HUES6 (cell line): ENCODE results near the gene MB.
"Not testable (repeated sequence)": the region's sequence is repeated elsewhere in the genome, so short reads cannot be mapped to it uniquely, and the experiment has no call there.

Experiments
- H3K27ac ChIP-seq: 2 replicates; pipeline ENCODE4 v1.7.0; 2013; ENCODE audit warnings: low read depth, mild to moderate bottlenecking, low read length, inconsistent platforms
- H3K27me3 ChIP-seq: 2 replicates; pipeline ENCODE4 v1.6.1; 2013; ENCODE audit warnings: low read length; ENCODE audit not compliant: control insufficient read depth, insufficient read depth
- H3K36me3 ChIP-seq: 2 replicates; pipeline ENCODE4 v1.6.1; 2013; ENCODE audit warnings: low read length; ENCODE audit not compliant: control insufficient read depth, insufficient read depth
- H3K4me1 ChIP-seq: 2 replicates; pipeline ENCODE4 v1.6.1; 2013; ENCODE audit warnings: low read length; ENCODE audit not compliant: control insufficient read depth, insufficient read depth
- H3K4me3 ChIP-seq: 2 replicates; pipeline ENCODE4 v1.5.1; 2013; ENCODE audit warnings: low read depth, low read length
- H3K9ac ChIP-seq: one replicate; pipeline ENCODE4 v1.6.1; 2013; ENCODE audit warnings: mild to moderate bottlenecking, low read length
- H3K9me3 ChIP-seq: 2 replicates; pipeline ENCODE4 v1.6.1; 2013; ENCODE audit warnings: low read depth, low read length; ENCODE audit not compliant: control insufficient read depth, insufficient read depth

Gene MB

DNA sequence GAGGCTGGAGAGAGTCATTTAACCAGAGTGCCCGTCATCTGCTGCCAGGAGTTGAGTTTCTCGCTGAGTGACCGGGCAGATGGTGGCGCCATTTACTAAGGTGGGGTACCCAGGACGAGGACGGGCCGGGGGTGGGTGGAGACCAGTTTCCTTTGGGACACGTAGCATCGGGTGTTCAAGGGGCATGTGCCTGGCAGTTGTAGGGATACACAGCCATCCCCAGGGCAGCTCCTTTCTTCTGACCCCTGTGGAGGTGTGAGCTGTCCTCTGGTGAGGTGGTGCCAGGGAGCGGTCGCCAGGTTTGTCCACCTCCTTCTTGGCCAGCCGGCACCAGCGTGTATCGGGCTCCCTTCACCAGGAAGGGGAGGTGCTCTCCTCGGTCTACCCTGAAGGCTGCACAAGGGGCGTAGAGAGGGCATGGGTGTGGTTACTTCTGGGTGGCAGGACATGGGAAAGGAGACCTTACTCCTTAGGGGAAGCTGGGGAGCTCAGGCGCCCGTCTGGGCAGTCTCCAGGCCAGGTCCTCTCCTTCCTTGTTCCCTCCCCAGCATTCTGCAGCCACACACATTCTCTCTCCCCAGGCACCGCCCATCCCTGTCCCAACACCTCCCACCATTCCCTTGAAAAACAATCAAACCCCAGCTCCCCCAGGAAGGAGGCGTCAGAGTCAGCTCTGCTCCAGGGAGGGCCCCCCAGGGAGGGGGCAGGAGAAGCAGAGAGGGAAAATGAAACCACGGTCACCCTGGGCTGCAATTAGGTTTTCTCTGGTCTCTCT lies 10.3 kb upstream of the MB start:
- H3K27me3 ChIP-seq = no peaks in the 10 kb centered on the region
- H3K36me3 ChIP-seq = no peaks in the 10 kb centered on the region
- H3K9ac ChIP-seq = peak overlapping the region; percentile 82
- H3K27ac ChIP-seq = peak overlapping the region; percentile 21; the same call in 1 of the 2 replicates
- H3K9me3 ChIP-seq = no peaks in the 10 kb centered on the region
- H3K4me3 ChIP-seq = peak overlapping the region; percentile 71
- peaks cover 10% of the 10 kb centered on the region; the same call in 1 of the 2 replicates for H3K4me1 ChIP-seq

- no peak overlapping the region for H3K27ac ChIP-seq
- H3K4me1 ChIP-seq = peaks cover 14% of the 10 kb centered on the region
- no peaks in the 10 kb centered on the region for H3K27me3 ChIP-seq
- no peak overlapping the region for H3K9ac ChIP-seq
- H3K36me3 ChIP-seq = no peaks in the 10 kb centered on the region
- no peak overlapping the region for H3K4me3 ChIP-seq
- no peaks in the 10 kb centered on the region for H3K9me3 ChIP-seq
These were observed 8.8 kb upstream of the MB start for GRCh38 chr22:35625763-35626432.

- H3K9ac ChIP-seq = no peak overlapping the region
- no peak overlapping the region for H3K27ac ChIP-seq
- H3K4me1 ChIP-seq = peaks cover 14% of the 10 kb centered on the region
- no peak overlapping the region for H3K4me3 ChIP-seq
- H3K27me3 ChIP-seq = no peaks in the 10 kb centered on the region
- H3K36me3 ChIP-seq = no peaks in the 10 kb centered on the region
- H3K9me3 ChIP-seq = no peaks in the 10 kb centered on the region
These were observed 7.4 kb upstream of the MB start for GRCh38 chr22:35624547-35624946.

DNA sequence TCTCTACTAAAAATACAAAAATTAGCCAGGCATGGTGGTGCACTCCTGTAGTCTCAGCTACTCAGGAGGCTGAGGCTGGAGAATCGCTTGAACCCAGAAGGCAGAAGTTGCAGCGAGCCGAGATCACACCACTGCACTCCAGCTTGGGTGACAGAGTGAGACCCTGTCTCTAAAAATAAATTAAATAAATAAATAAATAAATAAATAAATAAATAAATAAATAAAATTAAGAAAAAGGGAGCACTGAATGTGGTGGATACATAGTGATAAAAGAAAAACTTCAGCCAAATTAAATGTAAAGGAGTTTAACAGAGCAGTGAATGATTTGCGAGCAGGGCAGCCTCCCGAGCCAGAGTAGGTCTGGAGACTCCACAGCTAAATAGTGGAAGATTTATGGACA lies 6.8 kb upstream of the MB start:
- not testable (repeated sequence) for H3K4me3 ChIP-seq, H3K27me3 ChIP-seq, H3K27ac ChIP-seq, H3K9me3 ChIP-seq, H3K36me3 ChIP-seq, H3K9ac ChIP-seq
- peaks cover 14% of the 10 kb centered on the region for H3K4me1 ChIP-seq

DNA sequence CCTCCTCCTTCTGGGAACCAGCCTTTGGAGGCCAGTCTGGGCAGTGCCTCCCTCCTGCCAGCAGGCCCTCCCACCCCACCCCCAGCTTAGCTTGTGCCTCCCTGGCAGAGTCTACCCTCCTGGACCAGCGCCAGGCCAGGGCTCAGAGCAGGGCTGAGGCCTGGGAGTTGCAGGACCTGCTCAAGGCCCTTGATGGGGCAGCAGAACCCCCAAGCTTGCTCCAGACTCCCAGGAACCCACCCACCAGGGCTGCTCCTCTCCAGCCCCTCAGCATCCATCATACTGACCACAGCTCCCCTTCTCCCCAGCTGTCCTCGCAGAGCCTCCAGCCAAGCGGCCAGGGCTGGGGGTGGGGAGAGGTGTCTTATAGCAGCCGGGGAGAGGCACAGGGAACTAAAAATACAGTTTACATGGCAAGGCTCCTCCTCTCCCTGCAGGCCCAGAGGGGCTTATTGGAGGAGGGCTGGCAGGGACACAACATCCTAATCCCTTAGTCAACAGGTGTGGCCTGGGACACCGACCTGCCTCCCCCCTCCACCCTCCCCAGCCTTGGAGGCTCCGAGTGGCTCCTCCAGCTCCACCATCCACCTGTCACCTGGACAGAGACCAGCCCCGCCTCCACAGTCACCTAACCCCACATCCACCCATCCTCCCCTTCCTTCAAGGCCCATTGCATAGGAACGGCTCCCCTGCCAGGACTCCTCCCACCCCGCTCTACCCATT lies 5.2 kb upstream of the MB start:
- H3K27ac ChIP-seq = no peak overlapping the region
- H3K4me1 ChIP-seq = peaks cover 14% of the 10 kb centered on the region
- H3K9me3 ChIP-seq = no peaks in the 10 kb centered on the region
- H3K36me3 ChIP-seq = no peaks in the 10 kb centered on the region
- no peak overlapping the region for H3K4me3 ChIP-seq
- H3K27me3 ChIP-seq = no peaks in the 10 kb centered on the region; the same call in 1 of the 2 replicates
- H3K9ac ChIP-seq = no peak overlapping the region

GRCh38 chr22:35621451-35621850 lies 4.3 kb upstream of the MB start:
- Histone ChIP-seq H3K4me1 (peaks cover 14% of the 10 kb centered on the region), H3K4me3 (no peak overlapping the region), H3K36me3 (no peaks in the 10 kb centered on the region), H3K27ac (no peak overlapping the region), H3K9ac (no peak overlapping the region), H3K27me3 (no peaks in the 10 kb centered on the region; the same call in 1 of the 2 replicates), H3K9me3 (no peaks in the 10 kb centered on the region)

DNA sequence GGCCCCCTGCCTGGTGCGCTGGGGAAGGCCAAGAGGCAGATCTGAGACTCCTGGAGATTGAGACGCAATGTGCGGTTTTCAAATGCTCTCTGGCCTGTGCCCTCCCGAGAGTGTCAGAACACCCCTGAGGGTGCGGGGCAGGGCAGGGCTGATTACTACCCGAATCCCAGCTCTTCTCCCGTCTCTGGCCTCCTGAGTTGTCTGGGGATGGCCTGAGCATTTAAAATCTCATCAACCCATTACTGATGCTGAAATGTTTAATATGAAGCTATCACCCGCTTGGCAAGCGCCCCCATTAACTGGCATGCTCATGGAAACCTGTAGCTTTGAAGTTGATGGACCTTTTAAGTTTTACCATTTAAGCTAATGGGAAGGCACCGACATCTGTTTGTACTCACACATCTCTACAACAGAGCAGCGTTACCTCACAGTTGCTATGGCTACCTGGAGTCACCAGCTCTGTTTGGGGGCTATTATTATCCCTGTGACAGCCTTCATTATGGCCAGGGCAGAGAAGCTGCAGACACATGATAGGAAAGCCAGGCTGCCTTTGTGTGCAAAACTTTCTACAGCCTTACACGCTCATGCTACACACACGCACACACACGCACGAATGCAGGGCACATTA lies 3.6 kb upstream of the MB start:
- no peak overlapping the region for H3K27ac ChIP-seq
- no peak overlapping the region for H3K4me3 ChIP-seq
- H3K9ac ChIP-seq = no peak overlapping the region

DNA sequence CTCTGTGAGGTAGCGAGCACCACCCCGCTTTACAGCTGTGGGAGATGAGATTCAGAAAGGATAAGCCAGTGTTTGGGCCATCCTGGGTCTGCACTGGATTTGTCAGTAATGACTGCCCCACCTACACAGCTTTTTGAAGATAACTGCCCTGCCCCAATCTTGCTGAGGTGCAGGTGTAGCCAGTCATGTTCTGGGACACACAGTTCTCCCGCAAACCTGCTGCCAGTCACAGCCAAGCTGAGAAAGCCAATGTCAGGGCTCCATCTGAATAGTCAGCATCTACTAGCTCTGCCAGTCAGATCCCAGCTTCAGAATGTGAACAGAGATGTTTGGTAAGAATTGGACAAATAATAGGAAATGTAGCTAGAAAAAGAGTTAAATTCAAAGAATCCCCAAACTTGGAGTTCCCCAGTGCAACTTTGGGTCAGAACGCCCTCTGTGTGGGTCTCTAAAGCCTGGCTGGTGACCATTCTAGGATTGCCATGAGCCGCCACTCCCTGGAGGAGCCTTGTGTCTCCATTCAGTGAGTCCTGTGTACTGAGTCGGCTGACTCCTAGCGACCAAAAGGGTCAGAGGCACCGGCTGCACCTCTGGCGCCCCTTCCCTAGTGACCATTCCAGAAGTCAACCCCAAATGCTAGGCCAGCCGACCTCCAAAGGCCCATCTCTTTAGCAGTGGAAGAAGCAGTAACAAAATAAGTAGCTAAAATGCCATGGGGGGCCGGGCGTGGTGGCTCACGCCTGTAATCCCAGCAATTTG lies 2.4 kb upstream of the MB start:
- Histone ChIP-seq H3K9ac (no peak overlapping the region), H3K4me1 (peaks cover 14% of the 10 kb centered on the region), H3K36me3 (no peaks in the 10 kb centered on the region), H3K4me3 (no peak overlapping the region), H3K9me3 (no peaks in the 10 kb centered on the region), H3K27me3 (no peaks in the 10 kb centered on the region; the same call in 1 of the 2 replicates), H3K27ac (no peak overlapping the region)

More for the DNA sequence above, 3.6 kb upstream of the MB start:
- no peaks in the 10 kb centered on the region; the same call in 1 of the 2 replicates for H3K27me3 ChIP-seq
- peaks cover 14% of the 10 kb centered on the region for H3K4me1 ChIP-seq
- H3K36me3 ChIP-seq = no peaks in the 10 kb centered on the region
- no peaks in the 10 kb centered on the region for H3K9me3 ChIP-seq

DNA sequence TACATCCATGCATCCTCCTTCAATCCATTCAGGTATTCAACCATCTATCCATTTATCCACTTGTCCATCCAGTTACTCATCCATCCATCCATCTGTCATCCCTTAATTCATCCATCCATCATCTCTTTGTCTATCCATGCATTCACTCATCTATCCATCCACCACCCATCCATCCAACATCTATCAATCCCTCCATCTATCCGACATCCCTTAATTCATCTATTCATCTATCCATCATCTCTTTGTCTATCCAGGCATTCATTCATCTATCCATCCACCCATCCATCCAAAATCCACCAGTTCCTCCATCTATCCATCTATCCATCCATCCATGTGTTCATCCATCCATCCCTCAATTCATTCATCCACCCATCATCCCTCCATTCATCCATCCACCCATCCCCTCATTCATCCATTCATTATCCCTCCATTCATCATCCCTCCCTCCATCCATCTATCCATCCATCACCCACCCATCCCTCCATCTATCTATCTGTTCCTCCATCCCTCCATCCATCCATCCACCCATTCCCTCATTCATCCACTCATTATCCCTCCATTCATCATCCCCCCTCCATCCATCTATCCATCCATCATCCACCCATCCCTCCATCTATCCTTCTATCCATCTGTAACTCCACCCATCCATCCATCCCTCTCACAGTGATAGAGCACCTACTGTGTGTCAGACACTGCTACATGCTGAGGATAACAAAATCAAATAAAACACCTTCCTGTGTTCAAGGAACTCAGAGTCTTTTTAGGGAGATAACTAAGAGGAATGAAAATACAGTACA lies 1.5 kb upstream of the MB start:
- Histone ChIP-seq H3K36me3 (no peaks in the 10 kb centered on the region), H3K27ac (no peak overlapping the region), H3K9ac (no peak overlapping the region), H3K4me1 (peaks cover 14% of the 10 kb centered on the region), H3K27me3 (no peaks in the 10 kb centered on the region; the same call in 1 of the 2 replicates), H3K4me3 (no peak overlapping the region), H3K9me3 (no peaks in the 10 kb centered on the region)

GRCh38 chr22:35616043-35616442 lies 1.1 kb downstream of the MB start:
- Histone ChIP-seq H3K36me3 (no peaks in the 10 kb centered on the region), H3K27me3 (no peaks in the 10 kb centered on the region; the same call in 1 of the 2 replicates), H3K4me3 (no peak overlapping the region), H3K4me1 (no peaks in the 10 kb centered on the region; the same call in 1 of the 2 replicates), H3K27ac (no peak overlapping the region), H3K9ac (no peak overlapping the region), H3K9me3 (no peaks in the 10 kb centered on the region)
